ENCODE data around the gene SLITRK4.

DNA sequence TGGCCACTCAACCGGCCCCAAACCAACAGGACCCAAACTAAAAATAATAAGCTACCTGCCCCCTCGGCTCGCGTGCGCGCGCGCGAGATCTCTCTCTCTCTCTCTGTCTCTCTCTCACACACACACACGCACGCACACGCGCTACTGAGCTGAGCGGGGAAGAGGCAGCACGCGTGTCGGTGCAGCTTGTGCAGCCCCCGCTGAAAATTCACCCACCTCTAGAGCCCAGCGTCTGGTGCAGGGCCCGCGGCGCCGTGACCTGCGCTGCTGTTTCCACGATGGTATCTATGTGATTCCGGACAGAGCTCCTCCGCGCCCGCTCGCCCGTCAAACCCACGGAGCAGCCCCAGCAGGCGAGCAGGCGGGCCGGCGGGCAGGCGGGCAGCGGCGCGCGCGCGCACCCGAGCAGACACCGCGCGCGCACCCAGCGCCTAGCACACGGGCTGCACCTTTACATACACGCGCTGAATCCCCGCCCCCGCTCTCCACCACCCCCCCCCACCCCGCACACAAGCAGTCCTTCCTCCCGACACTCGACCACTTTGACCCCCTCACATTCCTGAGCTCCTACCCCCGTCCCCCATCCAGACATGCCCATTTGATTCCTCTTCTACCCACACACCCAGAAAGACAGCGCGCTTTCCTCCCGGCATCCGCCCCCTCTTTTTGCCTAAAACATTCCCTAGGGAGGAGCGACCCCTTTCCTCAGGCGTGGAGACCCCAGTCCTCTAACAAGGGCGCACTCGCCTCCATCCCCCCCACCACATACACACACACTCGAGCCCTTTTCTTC, 1.0 kb downstream of the SLITRK4 start:
- TF ChIP-seq POLR2A (IDR thresholded peaks at IDR 0.05) (no peak), CTCF (IDR thresholded peaks at IDR 0.05) (no peak)
